Neural progenitor cell (in vitro differentiated cells): ENCODE measurements around the gene BRPF3. TPM values are rescaled to one million over a fixed set of nuclear protein-coding genes. Genes with fewer than 3 reads are reported as not detected.

ENCODE experiments used
- DNase-seq: peaks from one replicate; pipeline ENCODE4 v3.0.0-alpha.2; 2016; ENCODE audit warnings: low spot score
- H2AFZ ChIP-seq: fragments of 200-600 bp; sonication (generic); replicated peaks from 2 replicates; pipeline ENCODE4 v1.6.1; 2016; ENCODE audit warnings: antibody characterized with exemption
- H3F3A ChIP-seq: fragments of 200-600 bp; sonication (generic); 2 replicates; pipeline ENCODE4 v1.6.1; 2016; ENCODE audit warnings: antibody characterized with exemption, low read depth
- H3K27ac ChIP-seq: fragments of 200-600 bp; sonication (generic); 2 replicates; pipeline ENCODE4 v1.5.1; 2016; ENCODE audit warnings: mild to moderate bottlenecking
- H3K27me3 ChIP-seq: fragments of 200-600 bp; sonication (generic); 2 replicates; pipeline ENCODE4 v1.6.1; 2016; ENCODE audit warnings: mild to moderate bottlenecking, moderate library complexity
- H3K36me3 ChIP-seq: fragments of 200-600 bp; sonication (generic); 2 replicates; pipeline ENCODE4 v1.5.1; 2016
- H3K4me1 ChIP-seq: fragments of 200-600 bp; sonication (generic); 2 replicates; pipeline ENCODE4 v1.6.1; 2016; ENCODE audit warnings: mixed run types
- H3K4me2 ChIP-seq: fragments of 200-600 bp; sonication (generic); 2 replicates; pipeline ENCODE4 v1.6.1; 2016
- H3K4me3 ChIP-seq: fragments of 200-600 bp; sonication (generic); 2 replicates; pipeline ENCODE4 v1.5.1; 2016
- H3K79me2 ChIP-seq: fragments of 200-600 bp; sonication (generic); 2 replicates; pipeline ENCODE4 v1.6.1; 2016; ENCODE audit warnings: low read depth
- H3K9ac ChIP-seq: fragments of 200-600 bp; sonication (generic); 2 replicates; pipeline ENCODE4 v1.6.1; 2016
- H3K9me3 ChIP-seq: fragments of 200-600 bp; sonication (generic); 2 replicates; pipeline ENCODE4 v1.5.1; 2016; ENCODE audit warnings: low read depth
- H4K20me1 ChIP-seq: fragments of 200-600 bp; sonication (generic); 2 replicates; pipeline ENCODE4 v1.6.1; 2016; ENCODE audit warnings: low read depth
- H3K27ac Mint-ChIP-seq: 3 replicates; pipeline ENCODE4 v1.8.0; 2021; ENCODE audit warnings: mixed read lengths
- H3K27me3 Mint-ChIP-seq: 2 replicates; pipeline ENCODE4 v1.8.0; 2022; ENCODE audit warnings: low read depth, mild to moderate bottlenecking, inconsistent platforms, moderate library complexity, mixed read lengths; ENCODE audit not compliant: insufficient read depth
- H3K36me3 Mint-ChIP-seq: 3 replicates; pipeline ENCODE4 v1.8.0; 2021; ENCODE audit warnings: mixed read lengths
- H3K4me1 Mint-ChIP-seq: 3 replicates; pipeline ENCODE4 v1.8.0; 2021; ENCODE audit warnings: mixed read lengths
- H3K4me3 Mint-ChIP-seq: 3 replicates; pipeline ENCODE4 v1.8.0; 2021; ENCODE audit warnings: mild to moderate bottlenecking, moderate library complexity, mixed read lengths
- H3K9me3 Mint-ChIP-seq: 3 replicates; pipeline ENCODE4 v1.8.0; 2020; ENCODE audit warnings: mixed read lengths
- EZH2 ChIP-seq: fragments of 200-600 bp; sonication (generic); IDR thresholded peaks from 2 replicates; pipeline ENCODE4 v1.6.1; 2017; ENCODE audit warnings: antibody characterized with exemption, mild to moderate bottlenecking, moderate library complexity
- EZH2phosphoT487 ChIP-seq: fragments of 200-600 bp; sonication (generic); IDR thresholded peaks from 2 replicates; pipeline ENCODE4 v1.6.1; 2017; ENCODE audit warnings: antibody characterized with exemption
- total RNA-seq: library from RNA; depleted of rRNA; stranded (reverse); fragments of >200 nt; gene quantifications from 2 replicates; pipeline ENCODE4 v1.2.3, GENCODE V29; 2015; ENCODE audit warnings: low replicate concordance
- TF ChIP-seq, protein P1 (sequence below): fragments of 200-600 bp; sonication (generic); IDR thresholded peaks from 2 replicates; pipeline ENCODE4 v1.5.1; 2017; ENCODE audit warnings: antibody characterized with exemption, mild to moderate bottlenecking

BRPF3 gene
- total RNA-seq, 1 donor from 2014 or later: 14.1 TPM

GRCh38 chr6:36273802-36274514, 77.4 kb downstream of the BRPF3 start:
- Histone ChIP-seq H3K4me3 (no peak overlapping the region), H3K27ac (no peak overlapping the region), H3K27me3 (no peaks in the 10 kb centered on the region), H3F3A (no peaks in the 10 kb centered on the region), H3K36me3 (no peaks in the 10 kb centered on the region), H2AFZ (no peak overlapping the region), H3K79me2 (no peaks in the 10 kb centered on the region), H4K20me1 (no peaks in the 10 kb centered on the region), H3K9ac (no peak overlapping the region), H3K4me2 (no peak overlapping the region), H3K4me1 (no peaks in the 10 kb centered on the region), H3K9me3 (no peaks in the 10 kb centered on the region)
- peaks cover 7% of the 10 kb centered on the region for H3K27me3 Mint-ChIP-seq
- no peak overlapping the region for H3K4me3 Mint-ChIP-seq
- no peak overlapping the region for H3K27ac Mint-ChIP-seq
- no peak for TF ChIP-seq EZH2phosphoT487
- TF ChIP-seq EZH2: no peak
- TF ChIP-seq, protein P1, sequence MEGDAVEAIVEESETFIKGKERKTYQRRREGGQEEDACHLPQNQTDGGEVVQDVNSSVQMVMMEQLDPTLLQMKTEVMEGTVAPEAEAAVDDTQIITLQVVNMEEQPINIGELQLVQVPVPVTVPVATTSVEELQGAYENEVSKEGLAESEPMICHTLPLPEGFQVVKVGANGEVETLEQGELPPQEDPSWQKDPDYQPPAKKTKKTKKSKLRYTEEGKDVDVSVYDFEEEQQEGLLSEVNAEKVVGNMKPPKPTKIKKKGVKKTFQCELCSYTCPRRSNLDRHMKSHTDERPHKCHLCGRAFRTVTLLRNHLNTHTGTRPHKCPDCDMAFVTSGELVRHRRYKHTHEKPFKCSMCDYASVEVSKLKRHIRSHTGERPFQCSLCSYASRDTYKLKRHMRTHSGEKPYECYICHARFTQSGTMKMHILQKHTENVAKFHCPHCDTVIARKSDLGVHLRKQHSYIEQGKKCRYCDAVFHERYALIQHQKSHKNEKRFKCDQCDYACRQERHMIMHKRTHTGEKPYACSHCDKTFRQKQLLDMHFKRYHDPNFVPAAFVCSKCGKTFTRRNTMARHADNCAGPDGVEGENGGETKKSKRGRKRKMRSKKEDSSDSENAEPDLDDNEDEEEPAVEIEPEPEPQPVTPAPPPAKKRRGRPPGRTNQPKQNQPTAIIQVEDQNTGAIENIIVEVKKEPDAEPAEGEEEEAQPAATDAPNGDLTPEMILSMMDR: no peak
- peaks cover 4% of the 10 kb centered on the region for H3K4me1 Mint-ChIP-seq
- no peaks in the 10 kb centered on the region for H3K9me3 Mint-ChIP-seq
- no peaks in the 10 kb centered on the region for H3K36me3 Mint-ChIP-seq
- DNase-seq: no peak

- Histone ChIP-seq H3K4me2 (no peak overlapping the region), H3K9me3 (no peaks in the 10 kb centered on the region), H3F3A (no peaks in the 10 kb centered on the region), H2AFZ (no peak overlapping the region), H4K20me1 (no peaks in the 10 kb centered on the region), H3K4me3 (no peak overlapping the region), H3K9ac (no peak overlapping the region), H3K79me2 (no peaks in the 10 kb centered on the region), H3K27me3 (no peaks in the 10 kb centered on the region), H3K27ac (no peak overlapping the region), H3K36me3 (no peaks in the 10 kb centered on the region), H3K4me1 (no peaks in the 10 kb centered on the region)
- Mint-ChIP-seq H3K27ac (no peak overlapping the region), H3K9me3 (no peaks in the 10 kb centered on the region), H3K4me1 (no peaks in the 10 kb centered on the region), H3K4me3 (no peak overlapping the region), H3K36me3 (no peaks in the 10 kb centered on the region), H3K27me3 (no peaks in the 10 kb centered on the region)
- TF ChIP-seq EZH2 (no peak), EZH2phosphoT487 (no peak)
- TF ChIP-seq, protein P1: no peak
- no peak for DNase-seq
These were observed 80.3 kb downstream of the BRPF3 start for GRCh38 chr6:36276581-36277536.

- DNase-seq: no peak
- no peak overlapping the region for H3K4me3 Mint-ChIP-seq
- H3K9me3 ChIP-seq: no peaks in the 10 kb centered on the region
- no peak overlapping the region for H3K4me3 ChIP-seq
- no peak overlapping the region for H3K9ac ChIP-seq
- no peaks in the 10 kb centered on the region for H3K36me3 Mint-ChIP-seq
- H4K20me1 ChIP-seq: no peaks in the 10 kb centered on the region
- no peaks in the 10 kb centered on the region for H3K9me3 Mint-ChIP-seq
- H3K27me3 ChIP-seq: peaks cover 9% of the 10 kb centered on the region
- no peak overlapping the region for H3K27ac ChIP-seq
- H2AFZ ChIP-seq: no peak overlapping the region
- H3K4me1 Mint-ChIP-seq: no peaks in the 10 kb centered on the region
- no peak for TF ChIP-seq EZH2
- TF ChIP-seq, protein P1: no peak
- TF ChIP-seq EZH2phosphoT487: no peak
- no peaks in the 10 kb centered on the region for H3K4me1 ChIP-seq
- H3F3A ChIP-seq: no peaks in the 10 kb centered on the region
- no peaks in the 10 kb centered on the region for H3K79me2 ChIP-seq
- no peaks in the 10 kb centered on the region for H3K36me3 ChIP-seq
- no peaks in the 10 kb centered on the region for H3K27me3 Mint-ChIP-seq
- no peak overlapping the region for H3K4me2 ChIP-seq
- no peak overlapping the region for H3K27ac Mint-ChIP-seq
These were observed 81.5 kb downstream of the BRPF3 start for GRCh38 chr6:36277946-36278470.
